Sigmoid colon (tissue), 7 donors: ENCODE results near the gene BOLA3. TPM values are rescaled to one million over a fixed set of nuclear protein-coding genes. Genes with fewer than 3 reads are reported as not detected.

Source experiments
- DNase-seq: peaks from one replicate; pipeline ENCODE4 v3.0.0-alpha.2; 2019
- H3K27ac ChIP-seq, 4 donors: fragments of 200-600 bp; sonication (generic); one replicate each; pipeline ENCODE4 v1.5.1; 2016 to 2019; ENCODE audit warnings: mild to moderate bottlenecking in 1 of 4
- H3K27me3 ChIP-seq, 3 donors: fragments of 200-600 bp; sonication (generic); one replicate each; pipeline ENCODE4 v1.5.1; 2019; ENCODE audit warnings: mild to moderate bottlenecking in 1 of 3
- H3K36me3 ChIP-seq, 4 donors: fragments of 200-600 bp; sonication (generic); one replicate each; pipeline ENCODE4 v1.5.1; 2016 to 2019
- H3K4me1 ChIP-seq, 4 donors: fragments of 200-600 bp; sonication (generic); one replicate each; pipeline ENCODE4 v1.5.1; 2017 to 2019
- H3K4me3 ChIP-seq, 4 donors: fragments of 200-600 bp; sonication (generic); one replicate each; pipeline ENCODE4 v1.5.1; 2017 to 2019; ENCODE audit warnings: mild to moderate bottlenecking in 2 of 4, moderate library complexity in 1 of 4
- H3K9me3 ChIP-seq, 4 donors: fragments of 200-600 bp in 3 of 4; sonication (generic) in 3 of 4; one replicate each; pipeline versions ENCODE4 v1.5.1 to v1.6.1; 2013 to 2019
- EP300 ChIP-seq, 4 donors: sonication (generic); formaldehyde crosslinking; IDR thresholded peaks; one replicate each; pipeline ENCODE4 v1.6.1; 2017; ENCODE audit warnings: antibody characterized with exemption in 4 of 4
- POLR2A ChIP-seq, 2 donors: fragments of 450-650 bp; IDR thresholded peaks; one replicate each; pipeline ENCODE4 v1.6.1; 2016; ENCODE audit warnings: antibody characterized with exemption in 2 of 2, mild to moderate bottlenecking in 2 of 2, moderate library complexity in 2 of 2
- POLR2AphosphoS5 ChIP-seq, 4 donors: sonication (generic); formaldehyde crosslinking; IDR thresholded peaks; one replicate each; pipeline ENCODE4 v1.6.1; 2017; ENCODE audit warnings: antibody characterized with exemption in 4 of 4
- WGBS, 2 donors: extraction: QIAGEN DNeasy Blood & Tissue Kit; methylation state at CpG; one replicate each; pipeline ENCODE4 v1.1.7; 2013; 5-methylcytosine and 5-hydroxymethylcytosine counted together
- intact Hi-C: fragments of 100-400 bp; cut with DNase I; formaldehyde crosslinking; loops from one replicate; pipeline ENCODE4 v1.15.1; 2023
- polyA plus RNA-seq, 3 donors: library from polyadenylated mRNA; stranded (reverse); fragments of 200-250 nt; gene quantifications; one replicate each; pipeline ENCODE4 v1.2.3, GENCODE V29; 2013
- total RNA-seq, 4 donors: library from RNA; depleted of rRNA; stranded (reverse); fragments of >200 nt; gene quantifications; one replicate each; pipeline ENCODE4 v1.1.0, GENCODE V29; 2016
- TF ChIP-seq, protein P1 (sequence below), 4 experiments: fragments of 450-650 bp in 3 of 4; fragments of 200-600 bp in 1 of 4; IDR thresholded peaks; one replicate each; pipeline ENCODE4 v1.5.1; 2016 to 2019; ENCODE audit warnings: antibody characterized with exemption in 4 of 4, mild to moderate bottlenecking in 3 of 4, moderate library complexity in 2 of 4
- donor health status: healthy with polysubstance abuse.
- donor health status: Bipolar disorder and iron deficiency.
- donor health status: healthy.

Gene BOLA3
- total and polyA plus RNA-seq, 7 donors: 26.1 to 131 (median 44.4) TPM

DNA sequence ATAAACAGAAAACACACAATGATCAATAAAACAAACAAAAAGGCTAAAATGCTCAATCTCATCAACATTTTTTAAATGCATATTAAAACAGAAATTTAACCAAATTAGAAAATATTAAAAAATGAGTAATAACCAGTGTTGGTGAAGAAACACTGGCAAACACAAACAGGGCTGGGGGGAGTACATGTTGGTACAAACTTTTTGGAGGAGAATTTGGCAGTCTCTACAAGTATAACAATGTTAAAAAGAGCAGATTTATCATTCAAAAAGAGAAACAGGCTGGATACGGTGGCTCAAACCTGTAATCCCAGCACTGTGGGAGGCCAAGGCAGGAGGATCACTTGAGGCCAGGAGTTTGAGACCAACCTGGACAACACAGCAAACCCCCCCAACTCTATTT is 17.0 kb upstream of the BOLA3 start:
- TF ChIP-seq POLR2AphosphoS5 (IDR thresholded peaks at IDR 0.05) (no peak), EP300 (IDR thresholded peaks at IDR 0.05) (no peak), POLR2A (IDR thresholded peaks at IDR 0.05) (no peak)
- TF ChIP-seq, protein P1, sequence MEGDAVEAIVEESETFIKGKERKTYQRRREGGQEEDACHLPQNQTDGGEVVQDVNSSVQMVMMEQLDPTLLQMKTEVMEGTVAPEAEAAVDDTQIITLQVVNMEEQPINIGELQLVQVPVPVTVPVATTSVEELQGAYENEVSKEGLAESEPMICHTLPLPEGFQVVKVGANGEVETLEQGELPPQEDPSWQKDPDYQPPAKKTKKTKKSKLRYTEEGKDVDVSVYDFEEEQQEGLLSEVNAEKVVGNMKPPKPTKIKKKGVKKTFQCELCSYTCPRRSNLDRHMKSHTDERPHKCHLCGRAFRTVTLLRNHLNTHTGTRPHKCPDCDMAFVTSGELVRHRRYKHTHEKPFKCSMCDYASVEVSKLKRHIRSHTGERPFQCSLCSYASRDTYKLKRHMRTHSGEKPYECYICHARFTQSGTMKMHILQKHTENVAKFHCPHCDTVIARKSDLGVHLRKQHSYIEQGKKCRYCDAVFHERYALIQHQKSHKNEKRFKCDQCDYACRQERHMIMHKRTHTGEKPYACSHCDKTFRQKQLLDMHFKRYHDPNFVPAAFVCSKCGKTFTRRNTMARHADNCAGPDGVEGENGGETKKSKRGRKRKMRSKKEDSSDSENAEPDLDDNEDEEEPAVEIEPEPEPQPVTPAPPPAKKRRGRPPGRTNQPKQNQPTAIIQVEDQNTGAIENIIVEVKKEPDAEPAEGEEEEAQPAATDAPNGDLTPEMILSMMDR (IDR thresholded peaks at IDR 0.05): no peak
- intact Hi-C loops: no loop called here
- H3K4me3 ChIP-seq: no peak overlapping the region
- DNase-seq: no peak
- H3K36me3 ChIP-seq: peaks cover 8 to 97% (median 42%) of the 10 kb centered on the region in 4 donors
- no peak overlapping the region for H3K27ac ChIP-seq
- WGBS, 2 donors: 95 to 98% methylated on average over 1 of the region's 1 CpG
- no peaks in the 10 kb centered on the region for H3K9me3 ChIP-seq
- no peaks in the 10 kb centered on the region for H3K4me1 ChIP-seq
- H3K27me3 ChIP-seq: no peaks in the 10 kb centered on the region

DNA sequence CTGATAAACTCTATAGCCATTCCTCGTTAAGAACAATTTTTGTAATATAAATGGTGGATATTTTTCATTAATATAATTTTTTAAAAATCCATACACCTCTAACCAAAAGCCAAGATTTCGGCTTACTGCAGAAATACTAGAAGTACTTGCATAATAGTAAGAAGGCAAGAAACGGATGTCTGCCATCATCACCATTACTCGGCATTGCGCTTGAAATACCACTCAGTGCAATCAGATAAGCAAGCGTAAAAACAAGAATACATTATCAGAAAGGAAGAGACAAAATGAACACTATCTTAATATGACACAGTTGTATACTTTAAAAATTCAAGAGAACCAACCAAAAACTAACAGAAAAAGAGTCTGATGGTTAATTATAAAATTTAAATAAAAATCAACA is 15.2 kb upstream of the BOLA3 start:
- Histone ChIP-seq H3K9me3 (no peaks in the 10 kb centered on the region), H3K27me3 (no peaks in the 10 kb centered on the region), H3K4me1 (no peaks in the 10 kb centered on the region), H3K4me3 (no peak overlapping the region), H3K27ac (no peak overlapping the region), H3K36me3 (peaks cover 3 to 97% (median 46%) of the 10 kb centered on the region in 4 donors)
- 95 to 96% methylated on average over 6 of the region's 6 CpGs for WGBS, 2 donors
- no peak for DNase-seq
- TF ChIP-seq EP300 (IDR thresholded peaks at IDR 0.05) (no peak), POLR2AphosphoS5 (IDR thresholded peaks at IDR 0.05) (no peak), POLR2A (IDR thresholded peaks at IDR 0.05) (no peak)
- TF ChIP-seq, protein P1 (IDR thresholded peaks at IDR 0.05): no peak
- intact Hi-C loops: no loop called here

DNA sequence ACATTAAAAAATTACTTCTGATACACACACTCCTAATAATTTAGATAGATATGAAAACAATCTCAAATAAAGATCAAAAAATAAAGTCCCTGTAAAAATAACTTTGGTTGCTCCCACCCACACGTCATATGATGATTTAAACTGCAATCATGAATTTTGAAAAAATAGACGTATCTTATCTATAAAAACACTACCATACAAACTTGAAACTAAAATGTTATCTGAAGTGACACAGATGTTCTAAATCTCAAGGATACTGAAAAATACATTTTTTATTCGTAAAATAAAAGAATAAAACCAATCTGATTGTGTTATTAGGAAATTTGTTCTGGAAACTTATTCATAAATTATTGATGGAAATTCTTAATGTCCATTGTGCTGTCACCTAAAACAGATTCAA is 8.1 kb upstream of the BOLA3 start:
- Histone ChIP-seq H3K4me3 (no peak overlapping the region), H3K9me3 (no peaks in the 10 kb centered on the region), H3K4me1 (no peaks in the 10 kb centered on the region), H3K36me3 (peaks cover 10 to 91% (median 43%) of the 10 kb centered on the region in 4 donors), H3K27me3 (no peaks in the 10 kb centered on the region), H3K27ac (no peak overlapping the region)
- DNase-seq: no peak
- 91 to 92% methylated on average over 3 of the region's 3 CpGs for WGBS, 2 donors
- TF ChIP-seq POLR2A (IDR thresholded peaks at IDR 0.05) (no peak), EP300 (IDR thresholded peaks at IDR 0.05) (no peak)
- TF ChIP-seq, protein P1 (IDR thresholded peaks at IDR 0.05): no peak
- intact Hi-C loops: no loop called here

DNA sequence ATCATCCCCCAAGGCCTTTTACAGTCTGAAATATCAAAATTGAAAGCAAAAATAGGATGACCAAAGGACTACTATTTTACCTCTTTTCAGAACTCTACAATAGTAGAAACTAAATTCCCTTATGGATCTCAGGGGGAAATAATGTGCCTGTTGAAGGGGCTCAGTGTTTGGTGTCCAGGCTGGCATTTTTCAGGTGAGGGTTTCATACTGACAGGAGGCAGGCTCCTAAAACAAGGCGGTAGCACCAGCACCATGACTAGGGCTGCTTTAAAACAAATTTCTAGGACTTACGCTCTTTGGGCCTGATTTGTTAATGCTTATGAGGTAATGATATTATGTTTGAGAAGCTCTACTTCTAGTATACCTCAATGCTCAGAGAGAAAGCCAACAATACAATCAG is 5.2 kb upstream of the BOLA3 start:
- Histone ChIP-seq H3K36me3 (peaks cover 10 to 66% (median 30%) of the 10 kb centered on the region in 4 donors), H3K9me3 (no peaks in the 10 kb centered on the region), H3K27ac (no peak overlapping the region), H3K4me1 (peaks cover 0 to 8% (median 7%) of the 10 kb centered on the region in 4 donors), H3K4me3 (no peak overlapping the region), H3K27me3 (no peaks in the 10 kb centered on the region)
- 90 to 98% methylated on average over 2 of the region's 2 CpGs for WGBS, 2 donors
- DNase-seq: no peak
- TF ChIP-seq EP300 (IDR thresholded peaks at IDR 0.05) (no peak), POLR2A (IDR thresholded peaks at IDR 0.05) (no peak), POLR2AphosphoS5 (IDR thresholded peaks at IDR 0.05) (no peak)
- TF ChIP-seq, protein P1 (IDR thresholded peaks at IDR 0.05): no peak
- intact Hi-C loops: no loop called here
